GM18951 (cell line): ENCODE data around the gene POU2F1.
"Not testable (repeated sequence)": the region's sequence is repeated elsewhere in the genome, so short reads cannot be mapped to it uniquely, and the experiment has no call there.

ENCODE experiments used
- POLR2A ChIP-seq: IDR thresholded peaks from 4 replicates; pipeline ENCODE4 v1.6.1; 2011; ENCODE audit warnings: mild to moderate bottlenecking; ENCODE audit not compliant: insufficient read length, insufficient read depth; ENCODE audit errors: extremely low read depth
- in situ Hi-C: fragments of 300-500 bp; cut with MboI; formaldehyde crosslinking; loops from one replicate; pipeline ENCODE4 v1.12.0; 2022; ENCODE audit warnings: low sequenced_read_pairs, mixed read lengths, inconsistent platforms; ENCODE audit not compliant: unreplicated experiment

The POU2F1 gene

DNA sequence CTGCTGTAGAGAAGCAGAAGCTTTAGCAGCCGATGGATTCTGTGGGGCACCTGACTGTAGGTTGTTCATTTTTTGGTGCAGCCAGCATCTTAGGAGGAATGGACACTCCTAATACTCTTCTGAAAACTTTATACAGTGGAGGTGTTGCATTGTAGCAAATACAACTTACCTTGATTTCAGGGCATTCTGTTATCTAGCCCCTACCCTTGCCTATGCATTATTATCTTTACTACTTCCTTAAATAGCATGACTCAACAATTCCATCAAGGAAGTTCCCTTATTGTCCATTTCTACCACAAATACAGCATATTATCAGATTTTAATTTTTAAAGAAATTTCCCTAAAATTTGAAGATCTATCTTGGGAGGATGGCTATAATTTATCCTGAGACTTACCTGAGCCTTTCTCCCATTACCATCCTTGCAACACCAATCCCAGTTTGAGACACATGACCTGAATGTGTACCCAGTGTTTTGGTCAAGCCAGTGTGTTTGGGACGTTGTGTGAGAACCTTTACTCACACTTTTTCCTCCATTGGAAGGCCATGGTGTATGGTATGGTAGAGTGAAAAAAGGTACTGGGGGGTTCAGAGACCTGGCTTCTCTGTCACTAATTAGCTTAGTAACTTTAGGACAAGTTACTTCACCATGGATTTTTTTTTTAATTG is 9.2 kb downstream of the POU2F1 start:
- in situ Hi-C loops, result no loop called here
- no peak for TF ChIP-seq POLR2A

DNA sequence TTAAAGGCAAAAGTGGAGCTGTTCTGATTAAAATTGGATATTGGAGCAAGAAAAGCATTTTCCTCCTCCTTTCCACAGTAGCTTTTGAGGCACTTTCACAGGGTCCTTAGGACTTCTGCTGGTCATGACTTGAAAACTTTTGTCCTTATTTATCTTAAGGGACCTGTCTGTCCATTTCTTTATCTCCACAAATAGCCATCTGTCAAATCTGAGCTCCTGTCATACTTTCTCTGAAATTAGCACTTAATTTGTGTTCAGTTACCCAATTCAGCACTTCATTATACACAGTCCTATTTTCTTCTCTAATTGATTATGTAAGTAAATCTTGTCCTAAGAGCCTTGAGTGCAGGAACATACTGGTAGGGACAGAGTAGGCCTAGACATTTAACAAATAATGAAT is 9.8 kb downstream of the POU2F1 start:
- in situ Hi-C loops, result no loop called here
- TF ChIP-seq POLR2A, result no peak

DNA sequence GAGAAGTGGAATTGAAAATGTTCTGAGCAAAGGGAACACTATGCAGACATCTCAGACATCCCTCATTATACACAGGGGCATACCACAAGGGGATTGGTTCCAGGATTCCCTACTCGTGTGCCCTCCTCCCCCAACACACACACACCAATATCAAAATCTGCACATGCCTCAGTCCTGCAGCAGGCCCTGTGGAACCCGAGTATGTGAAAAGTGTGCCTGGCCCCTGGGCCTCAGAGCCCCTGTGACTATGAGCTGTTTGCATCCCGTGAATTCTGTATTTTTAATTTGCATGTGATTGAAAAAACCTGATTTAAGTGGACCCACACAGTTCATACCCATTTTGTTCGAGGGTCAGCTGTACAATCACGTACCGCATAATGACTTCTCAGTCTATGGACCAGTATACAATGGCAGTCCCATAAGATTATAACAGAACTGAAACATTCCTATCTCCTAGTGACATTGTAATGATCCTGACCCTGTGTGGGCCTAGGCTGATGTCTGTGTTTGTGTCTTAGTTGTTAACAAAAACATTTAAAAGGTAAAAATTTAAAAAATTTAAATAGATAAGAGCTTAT is 11.3 kb downstream of the POU2F1 start:
- no peak for TF ChIP-seq POLR2A
- in situ Hi-C loops, result no loop called here

DNA sequence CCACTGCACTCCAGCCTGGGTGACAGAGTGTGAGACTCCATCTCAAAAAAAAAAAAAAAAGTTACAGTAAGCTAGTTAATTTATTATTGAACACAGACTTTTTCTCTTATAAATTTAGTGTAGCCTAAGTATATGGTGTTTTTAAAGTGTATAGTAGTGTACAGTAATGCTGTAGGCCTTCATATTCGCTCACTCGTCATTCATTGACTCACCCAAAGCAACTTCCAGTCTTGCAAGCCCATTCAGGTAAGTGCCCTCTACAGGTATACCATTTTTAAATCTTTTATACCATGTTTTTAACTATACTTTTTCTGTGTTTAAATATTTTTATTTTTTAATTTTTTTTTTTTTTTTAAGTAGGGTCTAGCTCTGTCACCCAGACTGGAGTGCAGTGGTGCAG is 12.1 kb downstream of the POU2F1 start:
- in situ Hi-C loops, result no loop called here
- no peak for TF ChIP-seq POLR2A

DNA sequence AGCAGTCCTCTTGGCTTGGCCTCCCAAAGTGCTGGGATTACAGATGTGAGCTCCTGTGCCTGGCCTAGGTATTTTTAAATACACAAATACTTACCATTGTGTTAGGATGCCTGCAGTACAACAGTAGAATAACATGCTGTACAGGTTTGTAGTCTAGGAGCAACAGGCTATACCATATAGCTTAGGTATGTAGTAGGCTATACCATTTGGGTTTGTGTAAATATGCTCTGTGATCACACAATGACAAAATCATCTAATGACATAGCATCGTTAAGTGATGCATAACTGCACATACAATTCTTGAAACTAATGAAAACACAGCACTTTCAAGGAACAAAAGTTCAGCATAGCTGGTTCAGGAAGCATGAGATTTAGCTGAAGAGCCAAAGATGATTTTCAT is 12.7 kb downstream of the POU2F1 start:
- in situ Hi-C loops, result no loop called here
- TF ChIP-seq POLR2A, result no peak

DNA sequence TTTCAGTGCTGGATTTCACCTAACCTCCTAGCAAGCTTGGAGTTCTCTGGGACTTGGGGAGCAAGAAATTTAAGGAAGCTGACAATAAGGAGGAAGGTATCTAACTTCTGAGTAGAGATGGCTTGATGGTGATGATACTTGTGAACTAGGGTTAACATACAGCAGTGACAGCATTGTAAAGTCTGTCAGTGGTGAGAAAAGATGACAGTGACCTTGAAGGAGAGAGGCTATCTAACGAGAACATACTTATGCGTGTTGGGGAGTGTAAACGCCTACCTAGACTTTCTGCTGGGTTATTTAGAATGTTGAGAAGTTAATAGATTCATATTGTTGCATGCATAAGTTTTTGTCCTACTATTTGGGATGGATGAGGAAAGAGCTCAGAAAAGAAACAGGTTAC is 16.3 kb downstream of the POU2F1 start:
- in situ Hi-C loops, result no loop called here
- TF ChIP-seq POLR2A, result no peak

DNA sequence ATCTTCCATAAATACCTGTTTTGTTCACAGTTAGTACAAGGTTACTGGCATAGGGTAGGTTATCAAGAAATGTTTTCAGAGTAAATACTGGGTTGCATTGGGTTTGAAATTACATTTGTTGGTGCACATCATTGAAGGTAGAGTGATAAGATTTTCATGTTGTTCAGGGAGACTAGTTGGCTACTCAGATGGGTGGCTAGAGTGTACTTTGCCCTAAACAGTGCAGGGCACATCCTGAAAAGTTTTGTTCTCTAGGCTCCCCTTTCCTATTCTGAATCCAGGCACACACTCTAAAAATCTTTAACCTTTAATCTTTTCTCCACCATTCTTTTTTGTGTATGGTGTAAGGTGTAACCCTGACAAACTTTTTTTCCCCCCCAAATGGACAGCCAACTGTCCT is 18.0 kb downstream of the POU2F1 start:
- in situ Hi-C loops, result no loop called here
- no peak for TF ChIP-seq POLR2A

DNA sequence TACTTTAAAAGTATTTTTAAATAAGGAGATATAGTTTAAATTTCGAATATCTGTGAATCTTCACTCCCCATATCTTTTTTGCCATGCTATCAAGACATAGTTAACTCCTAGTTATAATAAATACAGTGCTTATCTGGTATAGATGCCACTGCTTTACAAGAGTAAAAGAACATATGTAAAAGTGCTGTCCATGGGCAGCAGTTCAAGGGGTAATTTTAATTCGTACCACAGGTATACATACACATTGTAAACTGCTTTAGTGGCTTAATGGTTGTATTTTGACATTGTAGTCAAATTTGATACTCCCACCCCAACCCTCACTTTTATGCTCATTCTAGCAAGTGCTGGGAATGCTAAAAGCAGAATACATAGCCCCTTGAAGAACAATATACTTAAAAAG is 18.6 kb downstream of the POU2F1 start:
- in situ Hi-C loops, result no loop called here

DNA sequence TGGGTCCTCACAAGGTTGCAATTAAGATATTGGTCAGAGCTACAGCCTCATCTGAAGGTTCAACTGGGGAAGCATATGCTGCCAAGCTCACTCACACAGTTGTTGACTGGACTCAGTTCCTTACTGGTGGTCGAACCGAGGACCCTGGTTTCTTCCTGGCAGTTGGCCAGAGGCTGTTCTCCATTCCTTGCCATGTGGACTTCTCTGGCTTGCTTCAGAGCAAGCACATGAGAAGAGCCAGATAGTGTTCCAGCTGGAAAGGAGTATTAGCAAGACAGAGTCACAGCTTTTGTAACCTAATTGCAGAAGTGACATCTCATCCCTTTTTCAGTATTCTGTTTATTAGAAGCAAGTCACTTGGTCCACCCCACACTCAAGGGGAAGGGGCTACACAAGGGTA is 23.6 kb downstream of the POU2F1 start:
- in situ Hi-C loops, result no loop called here
- no peak for TF ChIP-seq POLR2A

More for the DNA sequence above, 18.6 kb downstream of the POU2F1 start:
- no peak for TF ChIP-seq POLR2A

DNA sequence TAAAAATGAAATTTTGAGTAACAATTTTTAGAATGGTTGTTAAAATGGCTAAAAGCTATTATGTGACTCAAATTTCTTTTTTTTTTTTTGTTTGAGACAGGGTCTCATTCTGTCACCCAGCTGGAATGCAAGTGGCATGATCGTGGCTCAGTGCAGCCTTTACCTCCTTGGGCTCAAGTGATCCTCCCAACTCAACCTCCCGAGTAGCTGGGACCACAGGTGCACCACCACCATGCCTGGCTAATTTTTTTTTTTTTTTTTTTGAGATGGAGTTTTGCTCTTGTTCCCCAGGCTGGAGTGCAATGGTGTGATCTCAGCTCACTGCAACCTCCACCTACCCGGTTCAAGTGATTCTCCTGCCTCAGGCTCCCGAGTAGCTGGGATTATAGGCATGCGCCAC is 24.5 kb downstream of the POU2F1 start:
- in situ Hi-C loops, result not testable (repeated sequence)

DNA sequence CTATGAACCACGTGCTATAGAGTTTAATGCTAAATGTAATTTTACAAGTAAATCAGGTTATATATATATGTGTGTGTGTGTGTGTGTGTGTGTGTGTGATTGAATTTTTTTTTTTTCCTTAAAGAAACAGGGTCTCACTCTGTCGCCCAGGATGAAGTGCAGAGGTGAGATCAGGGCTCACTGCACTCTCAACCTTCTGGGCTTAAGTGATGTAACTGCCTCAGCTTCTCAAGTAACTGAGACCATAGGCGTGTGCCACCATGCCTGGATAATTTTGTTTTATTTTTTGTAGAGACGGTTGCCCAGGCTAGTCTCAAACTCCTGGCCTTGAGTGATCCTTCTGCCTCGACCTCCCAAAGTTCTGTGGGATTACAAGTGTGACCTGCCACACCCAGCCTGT is 26.3 kb downstream of the POU2F1 start:
- TF ChIP-seq POLR2A, result no peak
- in situ Hi-C loops, result no loop called here

DNA sequence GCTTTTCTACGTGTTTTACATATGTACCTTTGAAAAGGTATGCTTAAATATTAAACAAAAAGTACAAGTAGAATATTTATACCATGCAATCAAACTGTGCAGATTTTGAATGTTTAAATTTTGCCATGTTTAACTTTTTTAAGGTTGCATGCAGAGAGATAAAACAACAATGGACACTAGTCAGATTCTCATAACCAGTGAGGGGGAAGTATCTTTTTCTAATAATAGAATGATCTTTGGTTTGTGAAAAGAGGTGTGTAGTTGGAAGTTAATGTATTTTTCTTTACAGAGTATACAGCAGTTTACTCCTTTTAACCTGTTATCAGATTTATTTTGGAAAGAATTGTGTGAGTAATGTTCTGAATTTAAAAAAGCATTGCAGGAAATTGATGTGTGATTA is 27.1 kb downstream of the POU2F1 start:
- in situ Hi-C loops, result no loop called here
- no peak for TF ChIP-seq POLR2A

DNA sequence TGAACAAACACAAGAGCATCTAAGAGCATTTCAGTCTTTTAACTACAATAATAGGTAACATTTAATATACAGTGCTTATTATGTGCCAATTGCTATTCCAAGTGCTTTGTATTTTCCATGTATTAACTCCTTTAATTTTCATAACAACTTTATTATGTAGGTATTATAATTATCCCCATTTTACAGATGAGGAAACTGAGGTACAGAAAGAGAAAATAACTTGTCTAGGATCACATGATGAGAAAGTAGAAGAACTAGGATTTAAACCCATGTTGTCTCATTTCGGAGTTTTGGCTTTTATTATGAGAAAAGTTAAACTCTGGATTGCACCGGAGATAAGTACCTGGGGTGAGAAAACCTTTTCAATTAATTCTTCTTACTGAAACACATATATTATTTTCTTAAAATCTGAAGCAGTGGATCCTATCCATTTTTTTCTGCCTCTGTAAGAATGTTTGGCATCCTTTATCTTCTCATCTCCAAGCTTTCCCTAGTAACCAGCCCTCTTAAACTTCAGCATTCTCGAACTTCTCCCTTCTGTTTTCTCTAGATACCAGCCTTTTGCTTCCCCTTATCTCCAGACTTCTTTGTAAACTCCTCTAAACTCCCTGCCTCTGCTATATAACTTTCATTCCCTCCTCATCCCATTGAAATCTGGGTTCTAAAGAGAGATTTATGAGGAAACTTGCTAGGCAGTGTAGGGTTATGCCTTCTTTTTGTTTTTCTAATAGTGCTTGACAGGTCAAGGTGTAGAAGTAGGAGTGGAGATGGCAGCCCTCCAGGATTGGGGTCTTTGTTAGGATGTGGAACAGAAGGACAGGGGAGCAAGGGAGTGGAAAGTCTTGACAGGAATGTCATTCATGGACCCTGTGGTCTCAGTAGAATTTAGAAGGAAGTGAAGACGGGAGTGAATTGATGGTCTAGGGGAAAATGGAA is 28.3 kb downstream of the POU2F1 start:
- no peak for TF ChIP-seq POLR2A
- in situ Hi-C loops, result no loop called here

DNA sequence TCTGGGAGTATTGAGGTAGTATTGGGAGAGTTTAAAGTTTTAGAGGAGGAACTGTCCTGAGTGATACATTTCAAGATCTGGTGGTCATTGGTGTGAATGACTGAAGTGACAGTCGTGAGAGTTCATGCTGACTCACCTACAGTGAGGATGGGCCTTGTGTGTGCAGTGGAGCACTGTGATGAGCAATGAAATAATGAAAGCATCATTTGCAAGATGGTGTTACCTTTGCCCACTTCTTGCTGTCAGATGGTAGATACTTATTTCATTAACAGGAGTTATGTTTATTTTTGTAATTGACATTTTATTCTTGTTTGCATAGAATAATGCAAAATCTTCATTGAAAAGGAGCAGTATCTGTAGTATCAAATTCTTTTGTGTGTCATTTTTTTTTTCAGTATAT is 29.0 kb downstream of the POU2F1 start:
- in situ Hi-C loops, result no loop called here
- TF ChIP-seq POLR2A, result no peak
